Activated gamma-delta T cell treated with Interleukin-2 at 50 U/mL for 16 hours (primary cell): ENCODE measurements around the gene PTPN14.

Experiments
- DNase-seq: peaks from one replicate; pipeline ENCODE4 v3.0.0-alpha.2; 2020

The PTPN14 gene

GRCh38 chr1:214386333-214386732 lies 165.1 kb downstream of the PTPN14 start:
- no peak for DNase-seq

- DNase-seq = no peak
These were observed 166.0 kb downstream of the PTPN14 start for GRCh38 chr1:214385428-214385827.

GRCh38 chr1:214384373-214385079 lies 166.9 kb downstream of the PTPN14 start:
- no peak for DNase-seq

- DNase-seq = no peak
These were observed 167.7 kb downstream of the PTPN14 start for GRCh38 chr1:214383381-214384372.

- DNase-seq = no peak
These were observed 170.3 kb downstream of the PTPN14 start for GRCh38 chr1:214380986-214381695.

- DNase-seq = no peak
These were observed 171.0 kb downstream of the PTPN14 start for GRCh38 chr1:214380396-214380795.

- no peak for DNase-seq
These were observed 172.0 kb downstream of the PTPN14 start for GRCh38 chr1:214379236-214379970.

GRCh38 chr1:214378492-214378891 lies 172.9 kb downstream of the PTPN14 start:
- DNase-seq = no peak

GRCh38 chr1:214377886-214378285 lies 173.5 kb downstream of the PTPN14 start:
- DNase-seq = no peak

- no peak for DNase-seq
These were observed 173.9 kb downstream of the PTPN14 start for GRCh38 chr1:214377485-214377884.

GRCh38 chr1:214372092-214372491 lies 179.3 kb downstream of the PTPN14 start:
- no peak for DNase-seq

GRCh38 chr1:214370615-214371014 lies 180.8 kb downstream of the PTPN14 start:
- no peak for DNase-seq

- no peak for DNase-seq
These were observed 182.0 kb downstream of the PTPN14 start for GRCh38 chr1:214369364-214369763.

- DNase-seq = no peak
These were observed 183.6 kb downstream of the PTPN14 start for GRCh38 chr1:214367841-214368240.

GRCh38 chr1:214364786-214365295 lies 186.6 kb downstream of the PTPN14 start:
- no peak for DNase-seq

- no peak for DNase-seq
These were observed 187.0 kb downstream of the PTPN14 start for GRCh38 chr1:214364386-214364785.

- DNase-seq = no peak
These were observed 188.0 kb downstream of the PTPN14 start for GRCh38 chr1:214363386-214363785.

GRCh38 chr1:214362188-214362882 lies 189.1 kb downstream of the PTPN14 start:
- DNase-seq = no peak

GRCh38 chr1:214361636-214362035 lies 189.8 kb downstream of the PTPN14 start:
- DNase-seq = no peak

GRCh38 chr1:214360525-214361164 lies 190.8 kb downstream of the PTPN14 start:
- no peak for DNase-seq

GRCh38 chr1:214360116-214360515 lies 191.3 kb downstream of the PTPN14 start:
- no peak for DNase-seq
